ENCODE data around the gene EGFL8. TPM values are rescaled to one million over a fixed set of nuclear protein-coding genes. Genes with fewer than 3 reads are reported as not detected.

Gene EGFL8
- total and polyA plus RNA-seq, 9 of the 15 experiments (the other 6 are each of a cell fraction or from before 2014, with no cell fraction given): 2.2 to 47.4 (median 14.2) TPM

DNA sequence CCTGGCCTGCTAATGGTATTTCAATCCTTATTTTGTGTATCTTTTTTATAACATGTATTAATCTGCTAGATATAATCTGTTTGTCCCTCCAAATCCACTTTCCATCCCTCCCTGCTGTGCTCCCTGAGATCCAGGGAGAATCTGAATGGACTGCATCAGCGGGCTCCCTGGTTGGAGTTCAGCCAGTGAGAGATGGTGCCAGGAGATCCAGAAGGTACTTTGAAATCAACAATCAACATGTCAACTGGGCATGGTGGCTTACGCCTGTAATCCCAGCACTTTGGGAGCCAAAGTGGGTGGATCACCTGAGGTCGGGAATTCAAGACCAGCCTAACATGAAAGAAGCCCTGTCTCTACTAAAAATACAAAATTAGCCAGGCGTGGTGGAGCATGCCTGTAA is 40.7 kb upstream of the EGFL8 start:
- Histone ChIP-seq H3K9ac (ENCODE audit: insufficient read depth in 1 of 2, low read depth in 2 of 2, low read length in 2 of 2) (no peak overlapping the region), H3K4me2 (ENCODE audit: insufficient read depth, low read length) (no peak overlapping the region), H3K4me1 (replicated peaks in 1 of 2; ENCODE audit: control insufficient read depth in 2 of 2, insufficient read depth in 2 of 2, low read length in 2 of 2) (peaks cover 18 to 25% of the 10 kb centered on the region in 2 experiments), H3K36me3 (ENCODE audit: control insufficient read depth, insufficient read depth, low read length) (peaks cover 71% of the 10 kb centered on the region; the same call in 2 of the 3 replicates), H4K20me1 (replicated peaks; ENCODE audit: control insufficient read depth, insufficient read depth, low read length) (no peaks in the 10 kb centered on the region), H3K4me3 (no peak overlapping the region), H3K79me2 (ENCODE audit: control insufficient read depth, insufficient read depth, low read length) (peaks cover 26% of the 10 kb centered on the region), H3K27ac (ENCODE audit: extremely low read depth, low read depth, low read length) (no peak overlapping the region), H3K9me1 (ENCODE audit: control insufficient read depth, insufficient read depth, low read length) (no peaks in the 10 kb centered on the region), H2AFZ (ENCODE audit: low read depth, low read length) (no peak overlapping the region), H3K27me3 (ENCODE audit: control insufficient read depth in 2 of 2, insufficient read depth in 2 of 2, low read length in 2 of 2) (no peaks in the 10 kb centered on the region), H3K9me3 (replicated peaks; ENCODE audit: control insufficient read depth, insufficient read depth, low read depth, low read length) (no peaks in the 10 kb centered on the region)
- ChIA-PET CTCF (ENCODE audit: low intra/inter-chr PET ratio) (no interaction called here), POLR2A (interaction anchor here (0.8 kb wide), 1 partner anchor 42 kb away, joined by 4 read pairs; no protein-coding TSS in a partner anchor)
- in situ Hi-C loops (cut with MboI): no loop called here
- intact Hi-C loops (cut with micrococcal nuclease): no loop called here
- TF ChIP-seq RBM14 (IDR thresholded peaks at IDR 0.05; ENCODE audit: borderline replicate concordance, insufficient read depth, low read depth, low read length): no peak
- TF ChIP-seq POLR2AphosphoS2 (IDR thresholded peaks at IDR 0.05; ENCODE audit: low read length): no peak
- no TSS peak for BruUV-seq (replicated peaks)
- no peak for FAIRE-seq
- 88% methylated on average over 4 of the region's 4 CpGs for WGBS (ENCODE audit: insufficient coverage, low coverage, missing lambda C conversion rate)
- ATAC-seq: no peak
- no peak for DNase-seq (ENCODE audit: extremely low read depth in 1 of 4, low spot score in 3 of 4)

- DNase-seq (ENCODE audit: extremely low read depth in 1 of 4, low spot score in 3 of 4) (peak in 1 of 4 experiments; percentile 49), FAIRE-seq (no peak), ATAC-seq (no peak)
- Histone ChIP-seq H3K9me1 (ENCODE audit: control insufficient read depth, insufficient read depth, low read length) (no peaks in the 10 kb centered on the region), H3K9ac (ENCODE audit: insufficient read depth in 1 of 2, low read depth in 2 of 2, low read length in 2 of 2) (peak overlapping the region; percentile 90 to 94; a peak in 3 of 4 replicates), H3K9me3 (replicated peaks; ENCODE audit: control insufficient read depth, insufficient read depth, low read depth, low read length) (no peaks in the 10 kb centered on the region), H3K79me2 (ENCODE audit: control insufficient read depth, insufficient read depth, low read length) (peaks cover 39% of the 10 kb centered on the region), H3K4me3 (peak overlapping the region; percentile 91), H3K36me3 (ENCODE audit: control insufficient read depth, insufficient read depth, low read length) (peaks cover 47% of the 10 kb centered on the region; the same call in 2 of the 3 replicates), H3K4me2 (ENCODE audit: insufficient read depth, low read length) (peak overlapping the region; percentile 99), H3K27me3 (ENCODE audit: control insufficient read depth in 2 of 2, insufficient read depth in 2 of 2, low read length in 2 of 2) (no peaks in the 10 kb centered on the region), H4K20me1 (replicated peaks; ENCODE audit: control insufficient read depth, insufficient read depth, low read length) (no peaks in the 10 kb centered on the region), H3K4me1 (replicated peaks in 1 of 2; ENCODE audit: control insufficient read depth in 2 of 2, insufficient read depth in 2 of 2, low read length in 2 of 2) (peaks cover 25 to 28% of the 10 kb centered on the region in 2 experiments), H3K27ac (ENCODE audit: extremely low read depth, low read depth, low read length) (peak overlapping the region; percentile 86; the same call in 2 of the 3 replicates), H2AFZ (ENCODE audit: low read depth, low read length) (0 out of 2 replicates have a peak overlapping the region, but pooled peaks have one; percentile 11)
- ChIA-PET CTCF (ENCODE audit: low intra/inter-chr PET ratio) (no interaction called here), POLR2A (interaction anchor here (2.0 to 3.3 kb wide), 2 partner anchors 8 to 51 kb away, joined by 9 to 11 read pairs; partner anchors contain the start of gene RNF5)
- BruUV-seq (replicated peaks): no TSS peak
- 23% methylated on average over 8 of the region's 8 CpGs for WGBS (ENCODE audit: insufficient coverage, low coverage, missing lambda C conversion rate)
- intact Hi-C loops (cut with micrococcal nuclease) (no loop called here), in situ Hi-C loops (cut with MboI) (no loop called here)
- no peak for TF ChIP-seq ZNF561 (CRISPR knock-in tag; conservative IDR thresholded peaks at IDR 0.05)
- no peak for TF ChIP-seq CTCF (IDR thresholded peaks at IDR 0.05 in 2 of 3, conservative IDR thresholded peaks at IDR 0.05 in 1 of 3; ENCODE audit: insufficient read depth in 2 of 3, low read depth in 1 of 3, low read length in 3 of 3)
- no peak for TF ChIP-seq ZNF217 (CRISPR knock-in tag; IDR thresholded peaks at IDR 0.05)
- no peak for TF ChIP-seq BRF1 (IDR thresholded peaks at IDR 0.05; ENCODE audit: borderline replicate concordance, extremely low read depth, insufficient read length)
- TF ChIP-seq ATF1 (CRISPR knock-in tag; IDR thresholded peaks at IDR 0.05): no peak
- TF ChIP-seq ATF1 (tag; IDR thresholded peaks at IDR 0.05): no peak
- no peak for TF ChIP-seq PURB (CRISPR knock-in tag; IDR thresholded peaks at IDR 0.05; ENCODE audit: low read depth)
- TF ChIP-seq, protein P1, sequence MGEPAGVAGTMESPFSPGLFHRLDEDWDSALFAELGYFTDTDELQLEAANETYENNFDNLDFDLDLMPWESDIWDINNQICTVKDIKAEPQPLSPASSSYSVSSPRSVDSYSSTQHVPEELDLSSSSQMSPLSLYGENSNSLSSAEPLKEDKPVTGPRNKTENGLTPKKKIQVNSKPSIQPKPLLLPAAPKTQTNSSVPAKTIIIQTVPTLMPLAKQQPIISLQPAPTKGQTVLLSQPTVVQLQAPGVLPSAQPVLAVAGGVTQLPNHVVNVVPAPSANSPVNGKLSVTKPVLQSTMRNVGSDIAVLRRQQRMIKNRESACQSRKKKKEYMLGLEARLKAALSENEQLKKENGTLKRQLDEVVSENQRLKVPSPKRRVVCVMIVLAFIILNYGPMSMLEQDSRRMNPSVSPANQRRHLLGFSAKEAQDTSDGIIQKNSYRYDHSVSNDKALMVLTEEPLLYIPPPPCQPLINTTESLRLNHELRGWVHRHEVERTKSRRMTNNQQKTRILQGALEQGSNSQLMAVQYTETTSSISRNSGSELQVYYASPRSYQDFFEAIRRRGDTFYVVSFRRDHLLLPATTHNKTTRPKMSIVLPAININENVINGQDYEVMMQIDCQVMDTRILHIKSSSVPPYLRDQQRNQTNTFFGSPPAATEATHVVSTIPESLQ (CRISPR knock-in tag; IDR thresholded peaks at IDR 0.05): no peak
- 0 out of 2 replicates have a peak, but pooled peaks have one; percentile 34 for TF ChIP-seq ZEB2 (IDR thresholded peaks at IDR 0.05)
- TF ChIP-seq FUS (optimal IDR thresholded peaks at IDR 0.05; ENCODE audit: low read depth, low read length): no peak
Measured at GRCh38 chr6:32126880-32127279, 37.5 kb upstream of the EGFL8 start.

All from K562 (cell line).